HepG2 (cell line): ENCODE measurements around the gene VAMP5. TPM values are rescaled to one million over a fixed set of nuclear protein-coding genes. Genes with fewer than 3 reads are reported as not detected.

Source experiments
- ATM ChIP-seq: fragments of 450-650 bp; IDR thresholded peaks from 2 replicates; pipeline ENCODE4 v1.7.1; 2017; ENCODE audit warnings: mild to moderate bottlenecking, borderline replicate concordance
- CENPT ChIP-seq: sonication (generic); formaldehyde crosslinking; IDR thresholded peaks from 2 replicates; pipeline ENCODE4 v1.8.0; 2022; ENCODE audit warnings: low read depth, mild to moderate bottlenecking, moderate library complexity, missing genetic modification reagents
- FOXJ3 ChIP-seq: sonication (generic); formaldehyde crosslinking; IDR thresholded peaks from 2 replicates; pipeline ENCODE4 v1.4.0; 2020; ENCODE audit warnings: missing genetic modification reagents, mild to moderate bottlenecking, borderline replicate concordance
- HMG20B ChIP-seq: conservative IDR thresholded peaks from 2 replicates; pipeline ENCODE4 v1.6.1; 2016; ENCODE audit warnings: missing genetic modification reagents, missing compliant biosample characterization
- KDM4B ChIP-seq: sonication (generic); formaldehyde crosslinking; IDR thresholded peaks from 2 replicates; pipeline ENCODE4 v1.4.0; 2020; ENCODE audit warnings: missing genetic modification reagents
- NR3C1 ChIP-seq: sonication (generic); formaldehyde crosslinking; IDR thresholded peaks from 2 replicates; pipeline ENCODE4 v1.4.0; 2020; ENCODE audit warnings: missing genetic modification reagents
- PREB ChIP-seq: sonication (generic); formaldehyde crosslinking; IDR thresholded peaks from 2 replicates; pipeline ENCODE4 v1.4.0; 2020; ENCODE audit warnings: missing genetic modification reagents
- PRPF4 ChIP-seq: fragments of 200-400 bp; formaldehyde crosslinking; IDR thresholded peaks from 2 replicates; pipeline ENCODE4 v1.6.1; 2016; ENCODE audit warnings: low read length, low read depth; ENCODE audit not compliant: poor library complexity, severe bottlenecking
- RERE ChIP-seq: IDR thresholded peaks from 2 replicates; pipeline ENCODE4 v1.6.1; 2016; ENCODE audit warnings: low read depth, missing genetic modification reagents, missing compliant biosample characterization
- SAFB2 ChIP-seq: sonication (generic); formaldehyde crosslinking; IDR thresholded peaks from 2 replicates; pipeline ENCODE4 v1.5.1; 2020; ENCODE audit warnings: missing genetic modification reagents, low read depth, mild to moderate bottlenecking, borderline replicate concordance
- THRA ChIP-seq: sonication (generic); formaldehyde crosslinking; IDR thresholded peaks from 2 replicates; pipeline ENCODE4 v1.4.0; 2020; ENCODE audit warnings: missing genetic modification reagents, borderline replicate concordance
- TRAFD1 ChIP-seq: sonication (generic); formaldehyde crosslinking; IDR thresholded peaks from 2 replicates; pipeline ENCODE4 v1.5.1; 2020; ENCODE audit warnings: missing genetic modification reagents, mild to moderate bottlenecking, borderline replicate concordance
- USF2 ChIP-seq, 2 experiments: sonication (generic) in 1 of 2; formaldehyde crosslinking in 1 of 2; IDR thresholded peaks; 2 replicates each; pipeline versions ENCODE4 v1.5.1 to v1.6.1; 2011 to 2020; ENCODE audit warnings: borderline replicate concordance in 1 of 2, low read depth in 1 of 2, low read length in 1 of 2, mild to moderate bottlenecking in 1 of 2, missing genetic modification reagents in 1 of 2, moderate library complexity in 1 of 2
- ZNF234 ChIP-seq: sonication (generic); formaldehyde crosslinking; conservative IDR thresholded peaks from 2 replicates; pipeline ENCODE4 v1.5.1; 2020; ENCODE audit warnings: mild to moderate bottlenecking, missing genetic modification reagents
- ZNF329 ChIP-seq: sonication (generic); formaldehyde crosslinking; IDR thresholded peaks from 2 replicates; pipeline ENCODE4 v1.9.0; 2021; ENCODE audit warnings: low read depth, mild to moderate bottlenecking, missing genetic modification reagents
- polyA plus RNA-seq, 8 experiments: library from polyadenylated mRNA; depleted of rRNA in 3 of 8; stranded (reverse) in 7 of 8; unstranded in 1 of 8; fragments of >200 nt; fragmentation: Illumina TruSeq in 4 of 8; extraction: Trizol in 4 of 8; gene quantifications; 2 replicates each; pipeline versions ENCODE4 v1.2.1 to v1.2.3, GENCODE V29; 2011 to 2016; ENCODE audit warnings: low read depth in 4 of 8, missing spikeins in 1 of 8, mixed read lengths in 1 of 8; ENCODE audit not compliant: insufficient read depth in 1 of 8
- total RNA-seq, 5 experiments: library from RNA; depleted of rRNA; stranded (reverse); fragments of >200 nt; fragmentation: Illumina TruSeq; extraction: Trizol; gene quantifications; 2 replicates each; pipeline ENCODE4 v1.2.3, GENCODE V29; 2016; ENCODE audit warnings: low read depth in 1 of 5

VAMP5 gene
- total and polyA plus RNA-seq, 2 of the 13 experiments (the other 11 are each of a cell fraction or from before 2014, with no cell fraction given), result 7.2 to 56.7 TPM

- no peak for TF ChIP-seq ZNF234 (CRISPR knock-in tag)
- peak; percentile 33; the same call in 1 of the 2 replicates for TF ChIP-seq HMG20B (CRISPR knock-in tag)
- TF ChIP-seq TRAFD1, result 0 out of 2 replicates have a peak, but pooled peaks have one; percentile 8
- peak; percentile 16; the same call in 1 of the 2 replicates for TF ChIP-seq ZNF329 (CRISPR knock-in tag)
- no peak for TF ChIP-seq CENPT (CRISPR knock-in tag)
- peak; percentile 25; the same call in 1 of the 2 replicates for TF ChIP-seq SAFB2
- TF ChIP-seq ATM, result no peak
- peak; percentile 38; the same call in 1 of the 2 replicates for TF ChIP-seq THRA
- no peak for TF ChIP-seq RERE (CRISPR knock-in tag)
- no peak for TF ChIP-seq PRPF4
- TF ChIP-seq PREB (CRISPR knock-in tag), result 0 out of 2 replicates have a peak, but pooled peaks have one; percentile 62
- 0 out of 2 replicates have a peak, but pooled peaks have one; percentile 11 for TF ChIP-seq FOXJ3 (CRISPR knock-in tag)
- TF ChIP-seq NR3C1, result no peak; the same call in 1 of the 2 replicates
- TF ChIP-seq USF2 (IDR thresholded peaks at IDR 0.05; ENCODE audit: low read depth, low read length), result no peak
- peak; percentile 71 for TF ChIP-seq USF2 (CRISPR knock-in tag; IDR thresholded peaks at IDR 0.05; ENCODE audit: borderline replicate concordance)
- TF ChIP-seq KDM4B (CRISPR knock-in tag), result peak; percentile 85; the same call in 1 of the 2 replicates
Observed at GRCh38 chr2:85539361-85540132, 44.7 kb upstream of the VAMP5 start (continued).
